ENCODE measurements around the gene LRRC4.

LRRC4 gene

GRCh38 chr7:127978421-127978820 is 52.8 kb downstream of the LRRC4 start:
- DNase-seq (no peak), ATAC-seq (no peak)
- Mint-ChIP-seq H3K9me3 (peaks cover 25% of the 10 kb centered on the region), H3K4me1 (peaks cover 30% of the 10 kb centered on the region), H3K27ac (no peak overlapping the region), H3K27me3 (no peaks in the 10 kb centered on the region), H3K36me3 (ENCODE audit: low read depth) (peaks cover 69% of the 10 kb centered on the region), H3K4me3 (no peak overlapping the region)
